ENCODE data around the gene EPB41L3. TPM values are rescaled to one million over a fixed set of nuclear protein-coding genes. Genes with fewer than 3 reads are reported as not detected.

EPB41L3 gene
- total and polyA plus RNA-seq, 10 of the 15 experiments (the other 5 are each of a cell fraction or from before 2014, with no cell fraction given): 0.11 to 0.69 (median 0.23) TPM; not detected in 6

DNA sequence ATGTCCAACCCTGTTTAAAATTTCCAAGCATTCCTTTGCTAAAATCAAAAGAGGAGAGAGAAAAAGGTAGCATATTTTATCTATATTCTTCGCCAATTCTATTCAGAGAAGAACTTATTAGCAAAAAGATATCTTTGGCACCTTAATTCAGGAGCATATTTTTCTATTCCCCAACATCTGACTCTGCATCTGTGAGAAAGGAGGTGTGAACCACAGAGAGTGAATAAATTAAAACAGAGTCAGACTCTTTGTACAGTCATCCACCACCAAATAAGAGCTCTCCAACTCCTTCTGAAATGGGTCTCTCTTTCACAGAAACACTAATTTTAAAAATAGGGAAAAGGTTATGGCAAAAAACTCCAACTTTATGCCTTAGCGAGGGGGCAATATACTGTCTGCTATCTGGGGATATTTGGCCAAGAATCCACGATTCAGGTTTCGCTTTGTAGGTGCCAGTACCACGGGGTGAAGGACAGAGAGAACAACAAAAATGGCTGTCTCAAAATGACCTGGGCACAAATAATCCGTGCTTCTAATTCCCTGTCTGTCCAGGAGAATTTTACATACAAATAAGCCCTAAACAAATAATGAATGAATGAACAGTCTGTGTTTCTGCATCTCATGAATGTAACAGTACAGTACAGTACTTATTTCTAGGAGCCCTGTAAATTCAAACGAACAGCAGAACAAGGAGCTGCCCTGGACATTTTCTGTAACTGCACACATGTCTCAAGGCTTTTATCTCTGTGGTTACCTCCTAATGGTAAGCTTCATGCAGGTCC is 43.4 kb downstream of the EPB41L3 start:
- BruUV-seq (replicated peaks): no TSS peak
- DNase-seq (ENCODE audit: low read depth, low spot score) (no peak), ATAC-seq (no peak), FAIRE-seq (no peak)
- in situ Hi-C loops (cut with MboI) (no loop called here), intact Hi-C loops (cut with micrococcal nuclease; ENCODE audit: unreplicated experiment) (no loop called here)
- H2AFZ ChIP-seq (ENCODE audit: control insufficient read depth, low read depth, low read length): no peak overlapping the region
- ChIA-PET POLR2A (no interaction called here), SMC1A (ENCODE audit: uncharacterized antibody, unreplicated experiment) (no interaction called here), CTCF (no interaction called here), RAD21 (ENCODE audit: unreplicated experiment) (no interaction called here)
- no peak for TF ChIP-seq LARP7 (IDR thresholded peaks at IDR 0.05)
- TF ChIP-seq TCF7 (IDR thresholded peaks at IDR 0.05; ENCODE audit: borderline replicate concordance): no peak
- no peak for TF ChIP-seq SMAD5 (IDR thresholded peaks at IDR 0.05; ENCODE audit: low read depth)
- no peak for TF ChIP-seq BMI1 (IDR thresholded peaks at IDR 0.05; ENCODE audit: borderline replicate concordance)
- no peak for TF ChIP-seq ASH2L (IDR thresholded peaks at IDR 0.05; ENCODE audit: borderline replicate concordance, low read depth)
- TF ChIP-seq KLF5 (IDR thresholded peaks at IDR 0.05; ENCODE audit: partially characterized antibody): no peak
- H3K4me3 ChIP-seq: no peak overlapping the region
- H3K27me3 ChIP-seq (replicated peaks in 1 of 2; ENCODE audit: control insufficient read depth in 2 of 2, insufficient read depth in 2 of 2, low read length in 1 of 2): peaks cover 0 to 2% of the 10 kb centered on the region in 2 experiments; a peak in 1 of 4 replicates
- no peaks in the 10 kb centered on the region for H3K79me2 ChIP-seq (ENCODE audit: control insufficient read depth, insufficient read depth, low read length)
- no peak overlapping the region for H3K27ac ChIP-seq (ENCODE audit: control insufficient read depth, insufficient read depth)
- H3K9ac ChIP-seq (ENCODE audit: control insufficient read depth, insufficient read depth, low read length): no peak overlapping the region
- no peak overlapping the region for H3K4me2 ChIP-seq (ENCODE audit: control insufficient read depth, insufficient read depth)
- no peaks in the 10 kb centered on the region for H4K20me1 ChIP-seq (ENCODE audit: control insufficient read depth, insufficient read depth)
- WGBS (ENCODE audit: insufficient coverage, insufficient replicate concordance, low lambda C conversion rate, missing lambda C conversion rate): 18% methylated on average over 7 of the region's 7 CpGs
- no peaks in the 10 kb centered on the region for H3K36me3 ChIP-seq (ENCODE audit: control insufficient read depth in 2 of 2, insufficient read depth in 2 of 2, low read length in 1 of 2)
- H3K9me3 ChIP-seq (replicated peaks; ENCODE audit: control insufficient read depth, insufficient read depth, low read length): no peaks in the 10 kb centered on the region
- H3K4me1 ChIP-seq (ENCODE audit: control insufficient read depth, insufficient read depth, low read length): no peaks in the 10 kb centered on the region

DNA sequence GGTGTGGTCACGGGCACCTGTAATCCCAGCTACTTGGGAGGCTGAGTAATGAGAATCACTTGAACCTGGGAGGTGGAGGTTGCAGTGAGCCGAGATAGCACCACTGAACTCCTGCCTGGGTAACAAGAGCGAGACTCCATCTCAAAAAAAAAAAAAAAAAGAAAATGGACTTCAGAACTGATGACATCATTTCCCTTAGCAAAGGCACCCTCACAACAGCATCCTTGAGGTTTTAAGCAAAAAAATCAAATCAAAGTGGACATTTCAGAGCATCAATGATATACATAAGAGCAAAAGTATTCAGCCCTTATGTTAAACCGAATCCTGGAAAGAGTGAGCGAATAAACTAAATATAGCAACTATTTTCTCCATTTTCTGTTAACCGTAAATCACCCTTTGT is 45.3 kb downstream of the EPB41L3 start:
- Histone ChIP-seq H3K27ac (ENCODE audit: control insufficient read depth, insufficient read depth) (no peak overlapping the region), H3K4me1 (ENCODE audit: control insufficient read depth, insufficient read depth, low read length) (no peaks in the 10 kb centered on the region), H4K20me1 (ENCODE audit: control insufficient read depth, insufficient read depth) (no peaks in the 10 kb centered on the region), H3K9ac (ENCODE audit: control insufficient read depth, insufficient read depth, low read length) (no peak overlapping the region), H2AFZ (ENCODE audit: control insufficient read depth, low read depth, low read length) (no peak overlapping the region), H3K27me3 (replicated peaks in 1 of 2; ENCODE audit: control insufficient read depth in 2 of 2, insufficient read depth in 2 of 2, low read length in 1 of 2) (peaks cover 0 to 2% of the 10 kb centered on the region in 2 experiments; a peak in 1 of 4 replicates), H3K79me2 (ENCODE audit: control insufficient read depth, insufficient read depth, low read length) (no peaks in the 10 kb centered on the region), H3K9me3 (replicated peaks; ENCODE audit: control insufficient read depth, insufficient read depth, low read length) (no peaks in the 10 kb centered on the region), H3K4me2 (ENCODE audit: control insufficient read depth, insufficient read depth) (no peak overlapping the region), H3K36me3 (ENCODE audit: control insufficient read depth in 2 of 2, insufficient read depth in 2 of 2, low read length in 1 of 2) (no peaks in the 10 kb centered on the region), H3K4me3 (no peak overlapping the region)
- ChIA-PET SMC1A (ENCODE audit: uncharacterized antibody, unreplicated experiment) (interaction anchor here (0.7 kb wide), 1 partner anchor 694 kb away, joined by 4 read pairs; no protein-coding TSS in a partner anchor), CTCF (interaction anchor here (1.2 kb wide), 1 partner anchor 9 kb away, joined by 4 read pairs; no protein-coding TSS in a partner anchor), POLR2A (no interaction called here), RAD21 (ENCODE audit: unreplicated experiment) (no interaction called here)
- DNase-seq (ENCODE audit: low read depth, low spot score) (no peak), FAIRE-seq (no peak), ATAC-seq (no peak)
- WGBS (ENCODE audit: insufficient coverage, insufficient replicate concordance, low lambda C conversion rate, missing lambda C conversion rate): 14% methylated on average over 5 of the region's 6 CpGs
- intact Hi-C loops (cut with micrococcal nuclease; ENCODE audit: unreplicated experiment) (no loop called here), in situ Hi-C loops (cut with MboI) (no loop called here)
- no peak for TF ChIP-seq ZNF207 (IDR thresholded peaks at IDR 0.05; ENCODE audit: borderline replicate concordance)
- no peak for TF ChIP-seq ZBED1 (IDR thresholded peaks at IDR 0.05; ENCODE audit: borderline replicate concordance)
- no TSS peak for BruUV-seq (replicated peaks)

Measured in GM12878 (cell line).